HK-2 (cell line): Measurements from ENCODE around the gene RELB.
"Not testable (repeated sequence)": the region's sequence is repeated elsewhere in the genome, so short reads cannot be mapped to it uniquely, and the experiment has no call there.

ENCODE experiments used
- DNase-seq: peaks from one replicate; pipeline ENCODE4 v3.0.0-alpha.2; 2018; ENCODE audit not compliant: unreplicated experiment

Gene RELB

DNA sequence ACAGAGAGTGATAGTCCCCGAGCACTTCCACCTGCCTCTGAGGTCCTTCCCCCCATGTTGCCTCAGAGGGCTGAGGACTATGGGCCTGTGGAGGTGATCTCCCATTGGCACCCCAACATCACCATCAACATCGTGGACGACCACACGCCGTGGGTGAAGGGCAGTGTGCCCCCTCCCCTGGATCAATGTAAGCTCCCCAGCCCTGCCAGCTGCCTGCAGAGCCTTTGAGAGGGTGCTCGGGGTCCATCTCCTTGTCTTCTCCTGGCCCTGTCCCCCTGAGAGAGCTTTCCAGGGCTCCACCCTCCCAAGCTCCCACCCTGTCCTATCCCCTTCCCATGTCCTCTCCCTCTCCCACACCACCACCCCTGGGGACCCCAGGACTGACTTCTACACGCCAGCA lies 14.9 kb upstream of the RELB start:
- no peak for DNase-seq

DNA sequence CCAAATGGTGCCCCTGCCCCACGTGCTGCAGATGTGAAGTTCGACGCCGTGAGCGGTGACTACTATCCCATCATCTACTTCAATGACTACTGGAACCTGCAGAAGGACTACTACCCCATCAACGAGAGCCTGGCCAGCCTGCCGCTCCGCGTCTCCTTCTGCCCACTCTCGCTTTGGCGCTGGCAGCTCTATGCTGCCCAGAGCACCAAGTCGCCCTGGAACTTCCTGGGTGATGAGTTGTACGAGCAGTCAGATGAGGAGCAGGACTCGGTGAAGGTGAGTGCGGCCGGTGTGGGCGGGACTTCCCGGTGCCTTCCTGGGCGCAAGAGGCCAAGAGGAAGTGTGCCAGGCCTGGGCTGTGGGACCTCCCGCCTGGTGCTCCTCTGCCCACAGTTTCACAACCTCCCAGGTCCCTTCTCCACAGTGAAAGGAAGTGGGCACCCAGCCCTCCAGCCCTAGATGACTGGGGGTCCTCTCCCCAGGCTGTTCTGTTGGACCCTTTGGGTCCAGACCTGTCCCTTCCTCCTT lies 14.1 kb upstream of the RELB start:
- DNase-seq, result no peak

DNA sequence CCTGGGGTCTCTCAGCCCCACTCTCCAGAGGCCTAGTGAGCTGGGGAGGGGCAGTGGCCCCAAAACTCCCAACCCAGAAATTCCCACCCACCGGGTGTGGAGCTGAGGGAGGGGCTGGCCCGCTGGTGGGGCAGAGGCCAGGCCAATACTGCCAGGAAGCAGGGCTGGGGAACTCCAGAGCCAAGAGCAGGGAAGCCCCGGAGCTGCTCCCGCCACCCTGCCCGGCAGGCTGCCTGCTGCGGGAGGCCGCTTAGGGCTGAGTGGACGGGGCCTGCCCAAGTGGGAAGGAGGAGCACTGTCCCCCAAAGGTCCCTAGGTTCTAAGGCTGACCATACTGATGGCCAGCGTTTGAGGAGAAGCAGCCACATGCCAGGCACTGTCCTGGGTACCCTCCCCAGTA lies 13.0 kb upstream of the RELB start:
- no peak for DNase-seq

DNA sequence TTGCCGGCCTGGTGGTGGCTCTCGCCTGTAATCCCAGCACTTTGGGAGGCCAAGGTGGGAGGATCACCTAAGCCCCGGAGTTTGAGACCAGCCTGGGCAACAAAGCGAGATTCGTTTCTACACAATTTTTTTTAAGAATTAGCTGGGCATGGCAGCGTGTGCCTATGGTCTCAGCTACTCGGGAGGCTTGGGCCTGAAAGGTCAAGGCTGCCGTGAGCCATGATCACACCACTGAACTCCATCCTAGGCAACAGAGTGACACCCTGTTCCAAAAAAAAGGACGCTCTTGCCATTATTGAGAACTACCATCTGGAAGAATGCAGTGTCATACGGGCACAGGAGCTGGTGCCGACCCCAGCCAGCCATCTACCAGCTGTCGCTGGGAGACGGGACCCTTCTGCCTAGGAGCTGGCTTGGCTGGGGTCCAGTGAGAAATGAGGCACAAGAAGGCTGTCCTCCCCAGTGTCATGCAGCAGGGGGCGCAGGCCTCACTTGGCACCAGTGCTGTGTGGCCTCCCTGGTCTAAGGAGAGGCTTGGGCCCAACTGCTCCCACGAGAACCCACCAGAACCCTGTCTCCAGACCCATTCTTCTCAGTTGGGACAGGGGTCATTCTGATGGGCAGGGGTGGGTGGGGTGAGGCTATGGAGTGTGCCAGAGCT lies 12.2 kb upstream of the RELB start:
- peak; percentile 33 for DNase-seq

DNA sequence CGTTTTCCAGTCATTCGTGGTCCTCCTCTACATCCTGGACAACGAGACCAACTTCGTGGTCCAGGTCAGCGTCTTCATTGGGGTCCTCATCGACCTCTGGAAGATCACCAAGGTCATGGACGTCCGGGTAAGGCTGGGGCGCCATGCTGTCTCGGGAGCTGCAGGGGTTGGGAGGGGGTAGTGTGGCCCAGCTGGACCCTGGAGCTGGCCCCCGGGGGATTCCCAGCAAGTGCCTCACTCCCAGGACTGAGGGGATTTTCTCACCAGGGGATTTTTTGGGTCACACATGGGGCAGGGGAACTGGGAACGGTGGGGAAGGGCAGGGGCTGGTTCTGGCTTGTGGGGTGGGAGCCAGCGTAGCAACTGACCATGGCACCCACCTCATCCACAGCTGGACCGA lies 10.8 kb upstream of the RELB start:
- no peak for DNase-seq

DNA sequence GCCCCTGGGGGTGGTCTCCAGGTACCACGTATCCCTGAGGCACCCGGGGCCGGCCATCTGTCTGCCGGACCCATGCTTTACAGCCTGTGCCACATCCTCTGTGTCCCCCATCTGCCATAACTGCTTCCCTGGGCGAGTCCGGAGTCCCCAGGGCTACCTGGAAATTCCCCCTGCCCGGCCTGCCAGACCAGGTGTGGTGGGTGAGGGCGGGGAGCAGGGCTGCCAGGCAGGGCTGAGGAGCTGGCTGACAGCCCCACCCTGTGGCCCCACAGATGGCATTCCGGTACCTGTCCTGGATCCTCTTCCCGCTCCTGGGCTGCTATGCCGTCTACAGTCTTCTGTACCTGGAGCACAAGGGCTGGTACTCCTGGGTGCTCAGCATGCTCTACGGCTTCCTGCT lies 10.3 kb upstream of the RELB start:
- DNase-seq, result no peak

DNA sequence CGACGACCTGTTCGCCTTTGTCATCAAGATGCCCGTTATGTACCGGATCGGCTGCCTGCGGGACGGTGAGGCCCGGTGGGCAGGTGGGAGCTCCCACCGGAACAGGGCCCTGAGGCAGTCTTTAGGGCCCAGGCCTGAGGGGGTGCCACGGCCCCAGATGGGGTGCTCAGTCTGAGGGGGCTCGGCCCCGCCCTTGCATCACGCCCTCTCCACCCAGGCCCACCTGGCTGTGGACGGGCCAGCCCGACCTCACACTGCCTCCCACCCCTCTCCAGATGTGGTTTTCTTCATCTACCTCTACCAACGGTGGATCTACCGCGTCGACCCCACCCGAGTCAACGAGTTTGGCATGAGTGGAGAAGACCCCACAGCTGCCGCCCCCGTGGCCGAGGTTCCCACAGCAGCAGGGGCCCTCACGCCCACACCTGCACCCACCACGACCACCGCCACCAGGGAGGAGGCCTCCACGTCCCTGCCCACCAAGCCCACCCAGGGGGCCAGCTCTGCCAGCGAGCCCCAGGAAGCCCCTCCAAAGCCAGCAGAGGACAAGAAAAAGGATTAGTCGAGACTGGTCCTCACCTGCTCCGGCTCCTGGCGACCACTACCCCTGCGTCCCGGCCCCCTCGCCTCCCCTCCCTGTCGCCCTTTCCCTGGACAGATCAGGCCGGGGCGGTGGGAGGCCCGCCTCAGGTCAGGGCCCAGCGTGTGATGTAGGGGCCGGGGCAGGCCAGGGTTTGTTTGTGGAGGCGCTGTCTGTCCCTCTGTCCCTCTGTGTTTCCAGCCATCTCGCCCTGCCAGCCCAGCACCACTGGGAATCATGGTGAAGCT lies 8.7 kb upstream of the RELB start:
- DNase-seq, result no peak

DNA sequence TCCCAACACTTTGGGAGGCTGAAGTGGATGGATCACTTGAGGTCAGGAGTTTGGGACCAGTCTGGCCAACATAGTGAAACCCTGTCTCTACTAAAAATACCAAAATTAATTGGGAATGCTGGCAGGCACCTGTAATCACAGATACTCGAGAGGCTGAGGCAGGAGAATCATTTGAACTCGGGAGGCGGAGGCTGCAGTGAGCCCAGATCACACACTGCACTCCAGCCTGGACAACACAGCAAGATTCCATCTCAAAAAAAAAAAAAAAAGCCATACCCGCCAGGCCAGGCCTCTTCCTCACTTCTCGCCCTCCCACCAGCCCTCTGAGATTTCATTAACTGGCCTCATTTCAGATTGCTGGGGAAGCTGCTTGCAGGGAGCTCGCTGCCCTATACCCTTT lies 7.7 kb upstream of the RELB start:
- DNase-seq, result no peak

DNA sequence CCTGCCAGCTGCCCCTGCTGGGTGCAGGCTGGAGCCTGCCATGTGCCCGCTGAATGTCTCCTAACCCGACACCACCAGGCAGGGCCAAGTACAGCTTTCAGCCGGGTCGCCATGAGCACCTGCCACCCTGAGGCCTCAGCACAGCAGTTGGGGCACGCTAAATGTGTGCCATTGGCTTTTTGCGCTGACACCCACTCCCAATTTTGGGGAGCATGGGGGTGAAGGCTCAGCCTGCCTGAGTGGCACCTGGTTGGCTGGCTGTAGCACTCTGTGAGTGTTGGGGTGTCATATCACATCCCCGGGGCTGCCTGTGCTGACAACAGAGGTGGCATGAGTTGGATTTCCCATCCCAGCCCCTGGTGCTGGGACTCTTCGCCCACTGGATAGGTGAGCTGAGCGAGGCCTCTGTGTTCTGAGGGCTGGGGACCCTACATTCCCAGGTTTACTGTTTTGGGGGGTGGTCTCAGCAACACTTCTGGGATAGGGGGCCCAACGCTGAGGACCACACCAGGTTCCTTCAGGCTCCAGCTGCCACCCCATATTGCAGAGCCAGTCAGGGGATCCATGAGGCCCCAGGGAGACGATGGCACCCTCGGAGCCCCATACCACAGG lies 7.2 kb upstream of the RELB start:
- no peak for DNase-seq

DNA sequence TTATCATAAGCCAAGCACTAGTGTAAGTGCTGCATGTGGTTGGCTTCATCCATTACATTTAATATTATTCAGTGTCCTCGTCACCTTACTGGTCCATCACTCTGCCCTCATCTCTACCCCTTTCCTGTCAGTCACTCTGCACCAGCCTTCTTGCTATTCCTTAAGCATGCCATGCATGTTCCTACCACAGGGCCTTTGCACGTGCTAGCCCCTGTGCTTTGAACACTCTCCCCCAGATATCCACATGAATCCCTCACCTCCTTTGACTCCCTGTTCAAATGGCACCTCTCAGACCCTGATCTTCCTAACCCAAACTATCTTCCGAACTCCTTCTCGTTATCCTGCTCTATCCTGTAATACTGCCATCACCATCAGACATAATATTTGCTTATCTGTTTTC lies 3.2 kb upstream of the RELB start:
- no peak for DNase-seq

DNA sequence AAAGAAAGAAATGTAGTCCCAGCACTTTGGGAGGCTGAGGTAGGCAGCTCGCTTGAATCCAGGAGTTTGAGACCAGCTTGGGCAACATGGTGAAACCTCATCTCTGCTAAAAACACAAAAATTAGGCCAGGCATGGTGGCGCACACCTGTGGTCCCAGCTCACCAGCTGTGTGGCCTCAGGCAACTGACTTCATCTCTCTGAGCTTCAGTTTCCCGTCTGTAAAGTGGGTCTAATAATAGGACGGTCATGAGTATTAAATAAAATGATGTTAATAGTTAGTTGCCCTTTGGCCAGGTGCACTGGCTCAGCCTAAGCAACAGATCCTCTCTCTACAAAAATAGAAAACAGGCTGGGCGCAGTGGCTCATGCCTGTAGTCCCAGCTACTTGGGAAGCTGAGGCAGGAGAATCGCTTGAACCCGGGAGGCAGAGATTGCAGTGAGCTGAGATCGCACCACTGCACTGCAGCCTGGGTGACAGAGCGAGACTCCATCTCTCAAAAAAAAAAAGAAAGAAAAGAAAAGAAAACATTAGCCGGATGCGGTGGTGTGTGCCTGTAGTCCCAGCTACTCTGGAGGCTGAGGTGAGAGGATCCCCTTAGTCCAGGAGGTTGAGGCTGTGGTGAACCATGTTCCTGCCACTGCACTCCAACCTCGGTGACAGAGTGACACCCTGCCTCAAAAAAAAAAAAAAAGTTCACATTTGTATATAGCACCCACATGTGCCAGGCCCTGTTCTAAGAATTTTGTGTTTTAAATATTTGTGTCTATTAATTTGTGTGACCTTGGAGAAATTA lies 1.9 kb upstream of the RELB start:
- DNase-seq, result not testable (repeated sequence)

DNA sequence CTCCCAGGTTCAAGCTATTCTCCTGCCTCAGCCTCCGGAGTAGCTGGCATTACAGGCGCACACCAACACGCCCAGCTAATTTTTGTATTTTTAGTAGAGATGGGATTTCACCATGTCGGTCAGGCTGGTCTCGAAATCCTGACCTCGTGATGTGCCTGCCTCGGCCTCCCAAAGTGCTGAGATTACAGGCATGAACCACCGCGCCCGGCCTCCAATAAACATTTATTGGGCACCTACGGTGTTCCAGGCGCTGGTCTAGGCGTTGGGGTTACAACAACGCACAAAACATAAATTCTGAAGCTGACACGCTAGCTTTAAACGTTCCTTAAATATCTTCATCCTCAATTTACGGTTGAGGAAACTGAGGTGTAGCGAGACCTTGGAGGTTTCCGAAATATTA lies 599 bp upstream of the RELB start:
- not testable (repeated sequence) for DNase-seq

DNA sequence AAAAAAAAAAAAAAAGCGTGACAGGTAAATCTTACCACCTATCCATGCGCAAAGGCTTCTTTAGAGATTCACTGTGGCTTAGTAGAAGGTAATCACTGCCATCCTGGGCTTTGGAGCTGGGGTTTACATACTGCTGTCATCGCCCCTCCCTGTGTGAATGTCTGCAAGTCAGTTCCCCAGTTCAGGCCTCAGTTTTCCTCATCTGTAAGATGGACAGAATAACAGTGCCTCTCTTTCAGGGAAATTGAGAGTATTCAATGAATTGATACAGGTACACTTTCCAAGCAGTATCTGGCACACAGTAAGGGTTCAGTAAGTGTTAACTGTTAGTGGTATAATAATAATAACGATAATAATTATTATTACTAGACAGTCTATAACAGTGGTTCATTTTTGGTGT lies 2.2 kb downstream of the RELB start:
- no peak for DNase-seq

DNA sequence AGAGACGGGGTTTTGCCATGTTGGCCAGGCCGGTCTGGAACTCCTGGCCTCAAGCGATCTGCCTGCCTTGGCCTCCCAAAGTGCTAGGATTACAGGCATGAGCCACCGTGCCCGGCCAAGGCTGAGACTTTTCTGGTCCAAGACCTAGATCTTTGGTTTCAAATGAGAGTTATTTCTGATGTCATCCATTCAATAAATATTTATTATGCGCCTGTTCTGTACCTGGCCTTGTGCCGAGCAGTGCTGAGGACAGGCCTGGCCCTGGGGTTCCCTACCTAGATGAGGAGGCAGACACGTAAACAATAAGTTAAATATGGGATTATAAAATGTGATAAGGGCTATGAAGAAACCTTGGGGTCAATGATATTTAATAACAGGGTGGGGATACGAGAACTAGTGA lies 4.5 kb downstream of the RELB start:
- no peak for DNase-seq

DNA sequence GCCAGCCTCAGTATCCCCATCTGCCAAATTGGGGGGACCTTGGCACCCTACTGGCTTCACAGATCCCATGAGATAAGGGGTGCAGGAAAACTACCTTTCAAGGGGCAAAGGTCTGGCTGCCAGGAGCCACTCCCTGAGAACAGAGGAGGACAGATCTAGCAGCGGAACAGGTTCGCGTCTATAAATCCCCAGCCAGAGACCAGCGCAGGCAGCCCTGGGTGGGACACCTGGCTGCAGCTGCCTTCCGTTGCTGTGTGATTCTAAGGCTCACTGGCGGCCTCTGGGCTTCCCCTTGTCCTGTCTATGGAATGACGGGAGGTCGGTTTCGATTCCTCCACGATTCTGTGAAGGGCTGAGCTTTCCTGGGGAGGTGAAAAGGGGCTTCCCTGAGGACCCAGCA lies 7.3 kb downstream of the RELB start:
- no peak for DNase-seq

DNA sequence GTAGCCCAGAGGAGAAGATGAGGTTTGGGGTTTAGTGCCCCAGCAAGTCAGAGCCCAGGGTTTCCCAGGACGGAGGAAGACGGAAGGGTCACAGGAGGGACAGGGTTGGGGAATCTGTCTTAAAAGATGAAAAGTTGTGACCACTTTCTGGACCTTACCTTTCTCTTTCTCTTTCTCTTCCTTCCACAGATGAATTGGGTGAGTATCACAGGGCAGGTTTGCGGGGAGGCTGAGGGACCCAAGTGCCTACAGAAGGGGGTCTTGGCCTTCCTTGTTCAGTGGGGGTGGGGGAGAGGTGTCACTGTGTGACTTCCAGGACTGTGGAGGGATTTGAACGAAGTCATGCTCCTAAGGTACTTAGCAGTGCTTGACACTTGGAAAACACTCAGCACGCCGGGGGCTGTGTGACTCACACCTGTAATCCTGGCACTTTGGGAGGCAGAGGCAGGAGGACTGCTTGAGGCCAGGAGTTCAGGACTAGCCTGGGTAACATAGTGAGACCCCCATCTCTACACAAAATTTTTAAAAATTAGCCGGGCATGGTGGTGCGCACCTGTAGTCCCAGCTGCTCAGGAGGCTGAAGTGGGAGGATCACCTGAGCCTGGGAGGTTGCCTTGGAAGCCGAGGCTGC lies 8.5 kb downstream of the RELB start:
- no peak for DNase-seq

DNA sequence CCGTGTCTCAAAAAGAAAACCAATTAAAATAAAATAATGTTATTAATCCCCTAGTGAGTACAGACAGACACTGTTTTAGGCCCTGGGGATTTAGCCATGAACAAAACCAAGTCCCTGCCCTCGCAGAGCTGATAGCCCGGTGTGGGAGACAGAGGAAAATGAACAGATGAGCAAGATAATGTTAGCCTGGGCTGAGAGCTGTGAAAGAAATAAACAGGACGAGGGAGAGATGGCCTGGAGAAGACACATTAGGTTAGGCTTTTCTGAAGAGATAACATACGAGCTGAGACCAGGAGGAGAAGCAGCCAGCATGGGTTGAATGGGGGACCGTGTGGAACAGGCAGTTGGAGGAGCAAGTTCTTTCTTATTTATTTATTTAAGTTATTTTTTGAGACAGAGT lies 9.0 kb downstream of the RELB start:
- no peak for DNase-seq

DNA sequence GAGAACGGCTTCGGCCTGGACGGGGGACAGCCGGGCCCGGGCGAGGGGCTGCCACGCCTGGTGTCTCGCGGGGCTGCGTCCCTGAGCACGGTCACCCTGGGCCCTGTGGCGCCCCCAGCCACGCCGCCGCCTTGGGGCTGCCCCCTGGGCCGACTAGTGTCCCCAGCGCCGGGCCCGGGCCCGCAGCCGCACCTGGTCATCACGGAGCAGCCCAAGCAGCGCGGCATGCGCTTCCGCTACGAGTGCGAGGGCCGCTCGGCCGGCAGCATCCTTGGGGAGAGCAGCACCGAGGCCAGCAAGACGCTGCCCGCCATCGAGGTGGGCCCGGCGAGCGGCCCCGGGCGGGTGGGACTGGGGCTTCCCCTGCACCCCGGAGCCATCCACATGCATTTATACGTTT lies 10.7 kb downstream of the RELB start:
- DNase-seq, result no peak

DNA sequence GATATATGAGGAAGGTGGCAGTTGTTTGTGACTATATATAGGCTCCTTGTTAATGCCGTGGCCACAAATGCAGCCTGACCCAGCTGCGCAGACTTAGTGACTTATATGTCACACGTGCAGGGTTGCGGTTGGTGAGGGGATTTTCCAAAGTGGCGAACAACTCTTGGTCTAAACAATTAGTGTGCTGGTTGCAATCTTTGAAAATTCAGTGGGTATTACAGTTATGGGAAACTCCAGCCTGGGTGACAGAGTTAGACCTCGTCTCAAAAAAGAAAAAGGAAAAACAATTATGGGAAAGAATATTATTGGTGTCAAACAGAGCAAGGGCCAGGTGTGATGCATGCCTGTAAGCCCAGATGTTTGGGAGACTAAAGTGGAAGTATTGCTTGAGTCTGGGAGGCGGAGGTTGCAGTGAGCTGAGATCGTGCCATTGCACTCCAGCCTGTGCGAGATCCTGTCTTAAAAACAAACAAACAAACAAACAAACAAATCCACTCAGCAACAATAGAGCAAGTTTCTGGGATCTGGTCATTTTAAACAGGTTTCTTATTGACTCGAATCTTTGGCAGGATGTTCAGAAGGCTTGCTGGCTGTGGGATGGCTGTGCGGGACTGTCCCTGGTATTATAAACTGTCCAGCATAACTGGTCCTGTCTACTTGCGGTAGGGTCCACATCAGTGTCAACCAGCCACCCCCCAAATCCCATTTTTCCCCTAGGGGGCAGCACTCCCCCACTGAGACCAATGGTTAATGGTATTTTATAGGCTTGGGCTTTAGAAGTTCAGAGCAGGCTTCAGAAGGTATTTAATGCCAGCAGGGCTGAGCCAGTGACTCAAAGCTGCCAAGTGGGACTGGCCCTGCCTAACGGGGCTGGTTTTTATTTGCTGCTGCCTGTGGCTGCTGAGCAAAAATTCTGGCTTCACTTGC lies 15.4 kb downstream of the RELB start:
- DNase-seq, result peak; percentile 64

DNA sequence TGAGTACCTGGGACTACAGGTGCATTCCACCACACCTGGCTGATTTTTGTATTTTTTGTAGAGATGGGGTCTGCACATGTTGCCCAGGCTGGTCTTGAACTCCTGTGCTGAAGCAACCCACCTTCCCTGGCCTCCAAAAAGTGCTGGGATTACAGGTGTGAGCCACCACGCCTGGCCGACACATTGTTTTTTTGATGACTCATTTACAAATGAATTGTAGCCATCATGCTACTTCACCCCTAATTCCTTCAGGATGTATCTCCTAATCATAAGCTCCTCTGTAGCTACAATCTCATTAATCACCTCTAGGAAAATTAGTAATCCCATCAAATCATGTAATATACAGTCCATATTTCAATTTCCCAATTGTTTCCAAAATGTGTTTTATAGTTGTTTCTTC lies 17.9 kb downstream of the RELB start:
- no peak for DNase-seq

DNA sequence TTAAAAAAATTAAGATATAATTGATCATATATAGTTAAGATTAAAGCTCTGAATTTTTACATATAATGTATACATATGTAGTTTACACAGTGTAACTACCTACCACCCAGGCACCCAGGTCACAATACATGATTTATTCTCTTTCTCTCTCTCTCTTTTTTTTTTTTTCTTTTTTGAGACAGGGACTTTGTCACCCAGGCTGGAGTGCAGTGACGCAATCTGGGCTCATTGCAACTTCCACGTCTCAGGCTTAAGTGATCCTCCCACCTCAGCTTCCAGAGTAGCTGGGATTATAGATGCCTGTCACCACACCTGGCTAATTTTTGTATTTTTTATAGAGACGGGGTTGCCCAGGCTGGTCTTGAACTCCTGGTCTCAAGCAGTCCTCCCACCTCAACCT lies 18.8 kb downstream of the RELB start:
- DNase-seq, result no peak
